Measurements from ENCODE around the gene DISP1. TPM values are rescaled to one million over a fixed set of nuclear protein-coding genes. Genes with fewer than 3 reads are reported as not detected.

Gene DISP1
- total RNA-seq, 1 experiment from 2014 or later = 1.3 TPM

- Histone ChIP-seq H3K4me2 (ENCODE audit: low read length) (peak overlapping the region; percentile 93), H3K9me3 (ENCODE audit: low read length) (no peaks in the 10 kb centered on the region), H3K36me3 (ENCODE audit: low read depth, low read length) (no peaks in the 10 kb centered on the region), H3K4me1 (ENCODE audit: insufficient read depth, low read length) (peaks cover 38% of the 10 kb centered on the region), H3K79me2 (ENCODE audit: low read length) (peaks cover 42% of the 10 kb centered on the region), H2AFZ (ENCODE audit: low read length) (peak overlapping the region; percentile 92), H3K4me3 (ENCODE audit: low read length) (peak overlapping the region; percentile 67), H3F3A (ENCODE audit: low read length, unreplicated experiment) (no peaks in the 10 kb centered on the region), H3K27ac (ENCODE audit: low read length) (peak overlapping the region; percentile 73), H3K27me3 (ENCODE audit: low read length) (no peaks in the 10 kb centered on the region), H4K20me1 (ENCODE audit: low read length) (0 out of 2 replicates have a peak, but pooled peaks cover 3% of the 10 kb centered on the region), H3K9ac (ENCODE audit: low read length) (peak overlapping the region; percentile 71), H3K9me2 (replicated peaks; ENCODE audit: low read length) (no peaks in the 10 kb centered on the region)
- ATAC-seq (no peak), DNase-seq (no peak)
- TF ChIP-seq CTCF (conservative IDR thresholded peaks at IDR 0.05; ENCODE audit: low read depth, low read length) = no peak
- no peak for TF ChIP-seq EZH2 (IDR thresholded peaks at IDR 0.05; ENCODE audit: low read length, unreplicated experiment)
- TSS peak; percentile 71 for BruUV-seq (replicated peaks)
- intact Hi-C loops (cut with micrococcal nuclease) = loop anchor here (1.0 to 5.0 kb wide), 3 partner anchors 17 to 177 kb away; no protein-coding TSS in a partner anchor
- ChIA-PET POLR2A (ENCODE audit: unreplicated experiment) (no interaction called here), CTCF (no interaction called here)
Observed at GRCh38 chr1:222815440-222815765, 564 bp downstream of the DISP1 start.

- Histone ChIP-seq H3K9me3 (ENCODE audit: low read length) (no peaks in the 10 kb centered on the region), H3K79me2 (ENCODE audit: low read length) (peaks cover 60% of the 10 kb centered on the region)
Observed at GRCh38 chr1:222817529-222817928, 2.7 kb downstream of the DISP1 start.

More at GRCh38 chr1:222817529-222817928, 2.7 kb downstream of the DISP1 start:
- Histone ChIP-seq H3K4me1 (ENCODE audit: insufficient read depth, low read length) (peaks cover 38% of the 10 kb centered on the region), H3K4me2 (ENCODE audit: low read length) (peak overlapping the region; percentile 93), H3K9ac (ENCODE audit: low read length) (no peak overlapping the region), H3K36me3 (ENCODE audit: low read depth, low read length) (no peaks in the 10 kb centered on the region), H3F3A (ENCODE audit: low read length, unreplicated experiment) (no peaks in the 10 kb centered on the region), H3K27me3 (ENCODE audit: low read length) (no peaks in the 10 kb centered on the region), H4K20me1 (ENCODE audit: low read length) (0 out of 2 replicates have a peak, but pooled peaks cover 3% of the 10 kb centered on the region), H3K9me2 (replicated peaks; ENCODE audit: low read length) (no peaks in the 10 kb centered on the region), H2AFZ (ENCODE audit: low read length) (no peak overlapping the region), H3K4me3 (ENCODE audit: low read length) (peak overlapping the region; percentile 40), H3K27ac (ENCODE audit: low read length) (peak overlapping the region; percentile 64)
- ATAC-seq (peak; percentile 78), DNase-seq (peak; percentile 100)
- no TSS peak for BruUV-seq (replicated peaks)
- intact Hi-C loops (cut with micrococcal nuclease) = loop anchor here (2.0 to 5.0 kb wide), 2 partner anchors 79 to 175 kb away; no protein-coding TSS in a partner anchor
- ChIA-PET CTCF (no interaction called here), POLR2A (ENCODE audit: unreplicated experiment) (no interaction called here)
- no peak for TF ChIP-seq EZH2 (IDR thresholded peaks at IDR 0.05; ENCODE audit: low read length, unreplicated experiment)
- TF ChIP-seq CTCF (conservative IDR thresholded peaks at IDR 0.05; ENCODE audit: low read depth, low read length) = no peak
- TF ChIP-seq EZH2phosphoT487 (IDR thresholded peaks at IDR 0.05; ENCODE audit: borderline replicate concordance, low read length) = no peak

All from PC-3 (cell line).